Muscle layer of duodenum (tissue), 2 donors: ENCODE measurements around the gene SNAP29.
"Not testable (repeated sequence)": the region's sequence is repeated elsewhere in the genome, so short reads cannot be mapped to it uniquely, and the experiment has no call there.

Source experiments
- H3K27ac ChIP-seq: one replicate; pipeline ENCODE4 v1.7.0; 2013; ENCODE audit warnings: mild to moderate bottlenecking, low read length
- H3K27me3 ChIP-seq: one replicate; pipeline ENCODE4 v1.7.0; 2013; ENCODE audit warnings: low read depth, mild to moderate bottlenecking, control low read depth, low read length
- H3K36me3 ChIP-seq, 2 donors: one replicate each; pipeline ENCODE4 v1.7.0; 2013; ENCODE audit warnings: low read length in 2 of 2, control low read depth in 1 of 2, mild to moderate bottlenecking in 1 of 2; ENCODE audit not compliant: insufficient read depth in 2 of 2, control insufficient read depth in 1 of 2
- H3K4me1 ChIP-seq, 2 donors: one replicate each; pipeline ENCODE4 v1.7.0; 2013; ENCODE audit warnings: low read length in 2 of 2, mild to moderate bottlenecking in 2 of 2, control low read depth in 1 of 2, moderate library complexity in 1 of 2; ENCODE audit not compliant: insufficient read depth in 2 of 2, control insufficient read depth in 1 of 2
- H3K4me3 ChIP-seq, 2 donors: one replicate each; pipeline ENCODE4 v1.7.0; 2013; ENCODE audit warnings: low read length in 2 of 2, low read depth in 1 of 2, mild to moderate bottlenecking in 1 of 2
- H3K9me3 ChIP-seq, 2 donors: one replicate each; pipeline ENCODE4 v1.7.0; 2013; ENCODE audit warnings: low read length in 2 of 2, control low read depth in 1 of 2, mild to moderate bottlenecking in 1 of 2; ENCODE audit not compliant: control insufficient read depth in 1 of 2
- donor health status: healthy.

The SNAP29 gene

GRCh38 chr22:20904980-20905355 lies 46.2 kb downstream of the SNAP29 start:
- H3K9me3 ChIP-seq, result no peaks in the 10 kb centered on the region
- H3K27me3 ChIP-seq, result no peaks in the 10 kb centered on the region
- H3K36me3 ChIP-seq, result no peaks in the 10 kb centered on the region
- H3K27ac ChIP-seq, result no peak overlapping the region
- no peaks in the 10 kb centered on the region for H3K4me1 ChIP-seq
- H3K4me3 ChIP-seq, result no peak overlapping the region

DNA sequence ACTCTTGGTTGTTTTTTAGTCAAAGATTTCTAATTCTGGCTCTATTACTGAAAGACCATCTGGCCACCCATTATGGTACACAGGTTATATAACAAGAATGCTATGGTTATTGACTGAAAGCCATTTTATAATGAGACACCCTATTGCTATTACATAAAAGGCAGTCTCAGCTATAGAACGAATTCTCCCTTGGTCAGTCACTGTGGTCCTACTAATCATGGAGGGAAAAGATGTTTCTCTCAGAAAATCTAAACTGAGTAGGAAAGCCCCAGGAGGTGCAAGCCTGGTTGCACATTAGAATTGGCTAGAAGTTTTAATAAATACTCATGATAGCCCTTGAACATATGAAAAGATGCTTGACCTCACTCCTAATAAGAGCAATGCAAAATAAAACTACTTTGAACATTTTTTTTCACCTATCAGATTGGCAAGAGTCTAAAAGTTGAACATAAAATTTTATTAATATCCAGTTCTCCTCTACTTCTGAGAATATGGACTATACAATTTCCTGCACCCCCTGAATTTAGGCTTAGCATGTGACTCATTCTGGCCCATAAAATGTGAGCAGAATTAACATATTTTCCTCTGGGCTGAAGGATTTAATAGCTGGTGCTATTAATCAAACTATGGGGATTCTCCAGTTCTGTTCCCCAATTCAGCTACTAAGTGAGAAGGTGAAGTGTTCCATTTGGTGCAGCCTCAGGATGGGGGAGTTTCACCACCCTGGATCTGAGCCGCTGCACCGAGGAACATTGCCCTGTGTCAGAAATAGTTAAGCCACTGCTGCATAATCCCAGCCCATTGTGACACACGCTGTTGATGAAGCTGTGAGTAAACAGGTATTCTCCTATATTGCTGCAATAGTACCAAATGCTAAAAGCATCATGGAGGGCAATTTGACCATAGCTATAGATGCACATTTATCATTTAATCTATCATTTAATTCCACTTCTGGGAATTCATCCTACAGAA lies 46.9 kb downstream of the SNAP29 start:
- no peaks in the 10 kb centered on the region for H3K36me3 ChIP-seq
- H3K27me3 ChIP-seq, result no peaks in the 10 kb centered on the region
- no peak overlapping the region for H3K27ac ChIP-seq
- no peaks in the 10 kb centered on the region for H3K4me1 ChIP-seq
- no peaks in the 10 kb centered on the region for H3K9me3 ChIP-seq
- no peak overlapping the region for H3K4me3 ChIP-seq

- H3K4me1 ChIP-seq, result no peaks in the 10 kb centered on the region
- no peak overlapping the region for H3K27ac ChIP-seq
- H3K36me3 ChIP-seq, result no peaks in the 10 kb centered on the region
- H3K4me3 ChIP-seq, result no peak overlapping the region
- H3K27me3 ChIP-seq, result no peaks in the 10 kb centered on the region
- H3K9me3 ChIP-seq, result no peaks in the 10 kb centered on the region
These were observed 47.6 kb downstream of the SNAP29 start for GRCh38 chr22:20906387-20906767.

DNA sequence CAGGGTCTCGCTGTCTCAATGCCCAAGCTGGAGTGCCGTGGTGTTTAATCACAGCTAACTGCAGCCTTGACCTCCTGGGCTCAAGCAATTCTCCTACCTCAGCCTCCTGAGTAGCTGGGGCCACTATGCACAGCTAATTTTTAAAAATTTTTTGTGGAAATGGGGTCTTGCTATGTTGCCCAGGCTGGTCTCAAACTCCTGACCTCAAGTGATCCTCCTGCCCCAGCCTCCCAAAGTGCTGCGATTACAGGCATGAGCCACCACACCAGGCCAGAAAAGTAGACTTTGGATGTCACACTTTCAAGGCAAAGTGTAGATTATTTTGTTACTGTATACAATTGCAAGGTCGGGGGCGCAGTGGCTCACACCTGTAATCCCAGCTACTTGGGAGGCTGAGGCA lies 49.9 kb downstream of the SNAP29 start:
- H3K27ac ChIP-seq, H3K4me1 ChIP-seq, H3K4me3 ChIP-seq, H3K27me3 ChIP-seq, H3K36me3 ChIP-seq, H3K9me3 ChIP-seq: not testable (repeated sequence)

- Histone ChIP-seq H3K9me3 (no peaks in the 10 kb centered on the region), H3K27me3 (no peaks in the 10 kb centered on the region), H3K4me1 (no peaks in the 10 kb centered on the region), H3K27ac (no peak overlapping the region), H3K36me3 (no peaks in the 10 kb centered on the region), H3K4me3 (no peak overlapping the region)
These were observed 50.9 kb downstream of the SNAP29 start for GRCh38 chr22:20909543-20910303.

- no peak overlapping the region for H3K4me3 ChIP-seq
- H3K27ac ChIP-seq, result no peak overlapping the region
- no peaks in the 10 kb centered on the region for H3K9me3 ChIP-seq
- H3K36me3 ChIP-seq, result no peaks in the 10 kb centered on the region
- no peaks in the 10 kb centered on the region for H3K4me1 ChIP-seq
- H3K27me3 ChIP-seq, result no peaks in the 10 kb centered on the region
These were observed 53.7 kb downstream of the SNAP29 start for GRCh38 chr22:20912494-20912893.

GRCh38 chr22:20916916-20917810 lies 58.4 kb downstream of the SNAP29 start, which contains the start of gene CRKL:
TSS of gene CRKL (plus strand) at chr22:20917407. CDS start at chr22:20917935, 528 bp downstream.
- Histone ChIP-seq H3K27ac (peak within 1 kb of the TSS; percentile 94), H3K4me3 (peak within 1 kb of the TSS; percentile 95 to 98), H3K27me3 (no peaks in the 10 kb centered on the region), H3K36me3 (no peaks in the 10 kb centered on the region), H3K9me3 (no peaks in the 10 kb centered on the region), H3K4me1 (peaks cover 7 to 25% of the 10 kb centered on the region in 2 donors)

DNA sequence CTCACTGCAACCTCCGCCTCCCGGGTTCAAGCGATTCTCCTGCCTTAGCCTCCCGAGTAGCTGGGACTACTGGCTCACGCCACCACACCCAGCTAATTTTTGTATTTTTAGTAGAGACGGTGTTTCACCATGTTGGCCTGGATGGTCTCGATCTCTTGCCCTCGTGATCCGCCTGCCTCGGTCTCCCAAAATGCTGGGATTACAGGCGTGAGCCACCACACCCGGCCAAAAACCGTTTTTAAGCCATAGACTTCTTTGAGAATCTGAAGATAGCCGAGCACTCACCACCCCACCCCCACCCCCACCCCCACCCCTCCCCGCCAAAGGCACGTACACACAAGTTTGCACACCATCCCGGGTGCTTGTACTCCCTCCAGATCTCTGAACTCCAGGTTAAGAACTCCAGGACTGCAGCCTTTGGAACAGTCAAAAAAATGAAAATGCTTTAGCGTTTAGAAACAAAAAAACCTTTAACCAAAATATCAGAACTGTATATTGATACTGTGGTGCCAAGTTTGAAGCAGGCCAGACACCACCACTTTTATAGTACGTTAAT lies 59.9 kb downstream of the SNAP29 start:
- peaks cover 7 to 32% of the 10 kb centered on the region in 2 donors for H3K4me1 ChIP-seq
- no peaks in the 10 kb centered on the region for H3K27me3 ChIP-seq
- H3K27ac ChIP-seq, result peak overlapping the region; percentile 88
- no peaks in the 10 kb centered on the region for H3K36me3 ChIP-seq
- peak overlapping the region; percentile 95 to 98 for H3K4me3 ChIP-seq
- no peaks in the 10 kb centered on the region for H3K9me3 ChIP-seq

GRCh38 chr22:20919718-20920117 lies 60.9 kb downstream of the SNAP29 start:
- Histone ChIP-seq H3K36me3 (no peaks in the 10 kb centered on the region), H3K4me1 (peaks cover 7 to 32% of the 10 kb centered on the region in 2 donors), H3K9me3 (no peaks in the 10 kb centered on the region), H3K27ac (peak overlapping the region; percentile 60), H3K4me3 (peak overlapping the region; percentile 78 to 98), H3K27me3 (no peaks in the 10 kb centered on the region)

- Histone ChIP-seq H3K27ac (peak overlapping the region; percentile 23), H3K4me3 (peak overlapping the region; percentile 78 to 98), H3K36me3 (no peaks in the 10 kb centered on the region), H3K27me3 (no peaks in the 10 kb centered on the region), H3K4me1 (peaks cover 7 to 32% of the 10 kb centered on the region in 2 donors), H3K9me3 (no peaks in the 10 kb centered on the region)
These were observed 62.0 kb downstream of the SNAP29 start for GRCh38 chr22:20920881-20921203.
